T-helper 1 cell (primary cell): Measurements from ENCODE around the gene KDM3B.

Experiments
- DNase-seq, 5 donors: peaks; one replicate each; pipeline ENCODE4 v3.0.0-alpha.2; 2012 to 2020

Gene KDM3B

DNA sequence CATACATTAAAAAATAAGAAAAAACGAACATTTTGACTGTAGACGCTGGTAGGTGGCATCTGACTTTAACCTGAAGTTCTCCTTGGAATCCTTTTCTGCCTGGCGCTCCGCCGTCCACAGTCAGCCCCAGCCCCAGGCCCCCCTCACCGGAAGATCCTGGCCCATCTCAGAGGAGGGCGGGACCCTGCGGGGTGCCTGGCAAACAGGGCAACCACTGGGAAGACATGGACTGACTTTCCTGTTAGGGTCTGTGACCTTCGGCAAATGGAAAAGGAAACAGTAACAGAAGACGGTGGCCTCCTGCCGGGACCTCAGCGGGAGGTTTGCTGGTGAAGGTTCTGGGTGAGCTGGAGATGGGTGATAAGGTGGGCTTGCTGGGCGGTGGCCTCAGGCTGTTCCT lies 101.1 kb downstream of the KDM3B start:
- DNase-seq, result no peak

DNA sequence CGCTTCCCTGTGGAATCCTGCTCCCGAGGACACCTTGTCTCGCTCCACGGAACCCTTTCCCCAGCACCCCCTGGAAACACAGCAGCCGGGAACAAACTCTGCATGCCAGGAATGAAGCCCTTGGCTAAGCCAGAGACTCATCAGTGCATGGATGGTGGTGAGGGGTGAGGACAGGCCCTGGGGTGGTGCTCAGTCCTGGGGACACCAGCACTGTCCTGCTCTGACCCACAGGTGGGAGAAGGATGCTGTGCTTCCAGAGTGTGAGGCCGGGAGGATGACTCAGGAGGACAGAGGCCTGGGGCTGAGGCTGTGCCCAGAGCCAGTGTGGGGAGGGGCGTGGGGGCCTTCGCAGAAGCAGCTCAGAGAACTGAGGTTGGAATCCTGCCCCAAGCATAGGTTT lies 101.6 kb downstream of the KDM3B start:
- DNase-seq, result no peak

DNA sequence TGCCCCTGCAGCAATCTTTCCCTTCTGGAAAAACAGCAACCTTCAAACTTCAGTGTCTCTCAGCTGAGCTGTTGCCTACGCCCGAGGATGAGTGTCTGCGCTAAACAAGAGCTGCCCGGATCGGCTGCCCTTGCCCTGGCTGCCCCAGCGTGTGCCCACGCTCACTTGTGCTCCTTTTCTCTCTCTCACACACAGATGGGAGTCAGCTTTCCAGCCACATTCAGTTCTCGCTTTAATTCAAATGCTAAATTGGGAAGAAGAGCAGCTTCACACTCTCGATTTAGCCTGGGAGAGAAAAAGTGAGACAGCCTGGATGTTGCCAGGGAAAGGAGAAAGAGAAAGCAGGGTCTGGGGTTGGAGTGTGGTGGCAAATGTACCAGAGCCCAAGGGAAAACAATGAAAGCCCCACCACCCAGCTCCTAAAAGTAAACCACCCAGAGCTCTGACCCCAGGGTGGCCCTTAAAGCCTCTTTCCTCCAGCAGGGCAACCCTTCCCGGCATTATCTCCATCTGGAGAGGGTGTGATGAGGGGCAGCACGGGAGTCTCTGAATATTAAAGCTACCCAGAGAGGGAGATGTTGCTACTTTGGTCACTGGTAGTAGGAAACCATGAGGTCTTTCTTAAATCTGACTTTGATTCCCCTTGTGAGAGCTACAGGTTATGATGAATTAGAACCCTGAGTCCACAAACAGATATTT lies 102.9 kb downstream of the KDM3B start:
- DNase-seq, result no peak

GRCh38 chr5:138457531-138458275 lies 105.2 kb downstream of the KDM3B start:
- DNase-seq, result no peak

- DNase-seq, result no peak
Measured at GRCh38 chr5:138458384-138458783, 105.9 kb downstream of the KDM3B start.

DNA sequence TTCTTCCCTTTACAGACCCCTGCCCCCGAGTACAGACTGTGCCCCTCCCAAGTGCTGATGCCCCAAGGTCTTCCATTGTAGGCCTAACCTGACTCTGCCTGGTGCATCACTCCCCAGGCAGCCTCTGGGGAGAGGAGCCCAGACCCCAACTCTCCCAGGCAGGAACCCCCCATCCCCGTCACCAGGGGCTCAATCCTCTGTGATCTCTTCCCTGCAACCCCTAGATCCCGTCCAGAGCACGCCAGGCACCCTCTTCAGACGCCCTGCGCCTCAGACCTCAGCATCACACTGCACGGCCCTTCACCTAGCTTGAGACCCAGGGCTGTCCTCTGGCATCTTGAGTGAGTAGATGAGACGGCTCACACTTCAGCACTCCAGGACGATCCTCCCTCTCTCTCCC lies 106.4 kb downstream of the KDM3B start:
- DNase-seq, result no peak

DNA sequence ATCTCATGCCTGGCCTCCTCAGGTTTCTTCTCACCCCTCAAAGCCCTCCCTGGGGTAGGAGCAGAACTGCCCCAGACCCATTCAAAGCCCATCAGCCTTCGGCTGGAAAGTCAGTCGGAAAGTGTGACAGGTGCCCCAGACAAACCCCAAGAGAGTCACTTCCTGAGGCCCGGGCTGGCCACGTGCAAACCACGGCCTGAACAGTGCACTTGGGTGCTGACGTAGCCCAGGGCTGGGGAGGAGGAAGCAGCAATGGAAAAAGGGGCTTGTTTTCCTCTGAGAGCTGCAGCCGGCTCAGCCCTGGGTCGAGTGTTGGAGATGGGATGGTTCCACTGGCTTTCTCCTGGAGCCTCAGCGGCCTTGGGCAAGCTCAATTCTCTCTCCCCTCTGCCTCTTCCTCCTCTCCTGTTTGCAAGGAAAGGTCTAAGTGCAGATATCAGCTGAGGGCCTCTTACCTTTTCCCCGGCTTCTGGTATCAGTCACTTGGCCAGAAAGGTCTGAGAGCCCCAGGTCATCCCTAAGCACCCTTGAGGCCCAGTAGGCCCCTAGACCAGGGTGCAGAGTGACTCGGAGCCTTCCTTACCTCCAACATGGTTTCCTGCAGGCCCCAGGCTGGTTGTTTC lies 106.9 kb downstream of the KDM3B start:
- peak; percentile 63 to 84 (median 76) for DNase-seq

- no peak for DNase-seq
Measured at GRCh38 chr5:138460032-138460693, 107.7 kb downstream of the KDM3B start.

GRCh38 chr5:138461343-138462125 lies 109.0 kb downstream of the KDM3B start:
- DNase-seq, result no peak

GRCh38 chr5:138463419-138464007 lies 111.0 kb downstream of the KDM3B start:
- no peak for DNase-seq

DNA sequence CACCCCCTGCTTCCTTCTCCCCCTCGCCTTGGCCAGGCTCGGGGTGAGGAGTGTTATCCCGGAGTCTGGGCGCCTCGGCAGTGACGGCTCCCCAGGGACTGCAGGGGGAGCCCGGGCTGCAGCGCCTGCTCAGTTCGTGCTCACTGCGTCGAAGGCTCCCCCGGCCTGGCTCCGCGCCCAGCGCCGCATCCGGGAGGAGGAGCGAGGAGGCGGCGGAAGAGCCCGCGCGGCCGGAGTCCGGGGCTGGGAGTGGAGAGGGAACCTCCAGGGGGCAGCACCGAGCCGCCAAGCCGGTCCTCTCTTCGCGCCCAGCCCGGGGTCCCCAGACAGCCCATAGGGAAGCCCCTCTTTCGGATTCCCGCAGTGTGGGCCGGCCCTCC lies 111.5 kb downstream of the KDM3B start:
- DNase-seq, result peak; percentile 86 to 95 (median 90)

GRCh38 chr5:138464388-138465260 lies 112.1 kb downstream of the KDM3B start:
- DNase-seq, result peak; percentile 90 to 98 (median 95)

- peak; percentile 85 to 96 (median 92) for DNase-seq
Measured at GRCh38 chr5:138465261-138466124, 113.0 kb downstream of the KDM3B start, which contains the start of gene EGR1. EGR1 (plus strand) TSS chr5:138465479; CDS start chr5:138465762, 283 bp downstream.

DNA sequence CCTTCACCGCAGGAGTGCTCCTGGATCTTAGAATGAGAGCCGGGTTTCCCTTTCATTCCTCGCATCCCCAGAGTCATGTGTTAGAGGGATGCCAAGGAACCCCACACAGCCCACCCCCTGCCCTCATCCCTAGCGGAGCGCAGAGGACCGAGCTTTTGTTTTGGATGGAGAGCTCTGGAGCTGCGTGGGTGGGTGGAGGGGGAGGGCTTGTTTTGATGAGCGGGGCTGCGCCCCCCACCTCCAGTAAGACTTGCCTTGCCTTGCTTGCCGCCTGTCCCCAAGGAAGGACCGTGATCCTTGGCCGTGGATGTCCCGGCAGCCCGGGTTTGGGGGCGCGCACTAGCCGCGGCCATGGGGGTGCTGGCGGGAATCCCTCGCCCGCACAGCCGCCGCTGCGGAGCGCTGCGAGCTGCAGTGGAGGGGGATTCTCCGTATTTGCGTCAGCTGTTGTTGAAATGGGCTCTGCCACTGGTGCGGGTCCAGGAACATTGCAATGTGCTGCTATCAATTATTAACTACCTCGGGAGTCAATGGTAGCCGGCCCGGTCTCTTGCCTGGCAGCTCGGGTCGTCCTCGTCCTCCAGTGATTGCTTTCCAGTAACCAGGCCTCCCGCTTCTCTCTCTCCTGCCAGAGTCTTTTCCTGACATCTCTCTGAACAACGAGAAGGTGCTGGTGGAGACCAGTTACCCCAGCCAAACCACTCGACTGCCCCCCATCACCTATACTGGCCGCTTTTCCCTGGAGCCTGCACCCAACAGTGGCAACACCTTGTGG lies 113.8 kb downstream of the KDM3B start:
- DNase-seq, result peak in 1 of 5 donors; percentile 24

DNA sequence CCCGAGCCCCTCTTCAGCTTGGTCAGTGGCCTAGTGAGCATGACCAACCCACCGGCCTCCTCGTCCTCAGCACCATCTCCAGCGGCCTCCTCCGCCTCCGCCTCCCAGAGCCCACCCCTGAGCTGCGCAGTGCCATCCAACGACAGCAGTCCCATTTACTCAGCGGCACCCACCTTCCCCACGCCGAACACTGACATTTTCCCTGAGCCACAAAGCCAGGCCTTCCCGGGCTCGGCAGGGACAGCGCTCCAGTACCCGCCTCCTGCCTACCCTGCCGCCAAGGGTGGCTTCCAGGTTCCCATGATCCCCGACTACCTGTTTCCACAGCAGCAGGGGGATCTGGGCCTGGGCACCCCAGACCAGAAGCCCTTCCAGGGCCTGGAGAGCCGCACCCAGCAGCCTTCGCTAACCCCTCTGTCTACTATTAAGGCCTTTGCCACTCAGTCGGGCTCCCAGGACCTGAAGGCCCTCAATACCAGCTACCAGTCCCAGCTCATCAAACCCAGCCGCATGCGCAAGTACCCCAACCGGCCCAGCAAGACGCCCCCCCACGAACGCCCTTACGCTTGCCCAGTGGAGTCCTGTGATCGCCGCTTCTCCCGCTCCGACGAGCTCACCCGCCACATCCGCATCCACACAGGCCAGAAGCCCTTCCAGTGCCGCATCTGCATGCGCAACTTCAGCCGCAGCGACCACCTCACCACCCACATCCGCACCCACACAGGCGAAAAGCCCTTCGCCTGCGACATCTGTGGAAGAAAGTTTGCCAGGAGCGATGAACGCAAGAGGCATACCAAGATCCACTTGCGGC lies 114.6 kb downstream of the KDM3B start:
- DNase-seq, result peak in 2 of 5 donors; percentile 37 to 67

DNA sequence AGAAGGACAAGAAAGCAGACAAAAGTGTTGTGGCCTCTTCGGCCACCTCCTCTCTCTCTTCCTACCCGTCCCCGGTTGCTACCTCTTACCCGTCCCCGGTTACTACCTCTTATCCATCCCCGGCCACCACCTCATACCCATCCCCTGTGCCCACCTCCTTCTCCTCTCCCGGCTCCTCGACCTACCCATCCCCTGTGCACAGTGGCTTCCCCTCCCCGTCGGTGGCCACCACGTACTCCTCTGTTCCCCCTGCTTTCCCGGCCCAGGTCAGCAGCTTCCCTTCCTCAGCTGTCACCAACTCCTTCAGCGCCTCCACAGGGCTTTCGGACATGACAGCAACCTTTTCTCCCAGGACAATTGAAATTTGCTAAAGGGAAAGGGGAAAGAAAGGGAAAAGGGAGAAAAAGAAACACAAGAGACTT lies 115.2 kb downstream of the KDM3B start:
- peak in 1 of 5 donors; percentile 61 for DNase-seq

DNA sequence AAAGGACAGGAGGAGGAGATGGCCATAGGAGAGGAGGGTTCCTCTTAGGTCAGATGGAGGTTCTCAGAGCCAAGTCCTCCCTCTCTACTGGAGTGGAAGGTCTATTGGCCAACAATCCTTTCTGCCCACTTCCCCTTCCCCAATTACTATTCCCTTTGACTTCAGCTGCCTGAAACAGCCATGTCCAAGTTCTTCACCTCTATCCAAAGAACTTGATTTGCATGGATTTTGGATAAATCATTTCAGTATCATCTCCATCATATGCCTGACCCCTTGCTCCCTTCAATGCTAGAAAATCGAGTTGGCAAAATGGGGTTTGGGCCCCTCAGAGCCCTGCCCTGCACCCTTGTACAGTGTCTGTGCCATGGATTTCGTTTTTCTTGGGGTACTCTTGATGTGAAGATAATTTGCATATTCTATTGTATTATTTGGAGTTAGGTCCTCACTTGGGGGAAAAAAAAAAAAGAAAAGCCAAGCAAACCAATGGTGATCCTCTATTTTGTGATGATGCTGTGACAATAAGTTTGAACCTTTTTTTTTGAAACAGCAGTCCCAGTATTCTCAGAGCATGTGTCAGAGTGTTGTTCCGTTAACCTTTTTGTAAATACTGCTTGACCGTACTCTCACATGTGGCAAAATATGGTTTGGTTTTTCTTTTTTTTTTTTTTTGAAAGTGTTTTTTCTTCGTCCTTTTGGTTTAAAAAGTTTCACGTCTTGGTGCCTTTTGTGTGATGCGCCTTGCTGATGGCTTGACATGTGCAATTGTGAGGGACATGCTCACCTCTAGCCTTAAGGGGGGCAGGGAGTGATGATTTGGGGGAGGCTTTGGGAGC lies 115.9 kb downstream of the KDM3B start:
- DNase-seq, result peak in 1 of 5 donors; percentile 50
